Mesenchymal stem cell (in vitro differentiated cells and primary cell): ENCODE measurements around the gene DNAJC5.
"Not testable (repeated sequence)": the region's sequence is repeated elsewhere in the genome, so short reads cannot be mapped to it uniquely, and the experiment has no call there.

Source experiments
- DNase-seq: peaks from one replicate; pipeline ENCODE4 v3.0.0-alpha.2; 2013
- H2AFZ ChIP-seq: one replicate; pipeline ENCODE4 v1.6.1; 2013; ENCODE audit warnings: low read depth, mild to moderate bottlenecking, control low read depth, inconsistent platforms, low read length, moderate library complexity
- H2AK5ac ChIP-seq: 2 replicates; pipeline ENCODE4 v1.6.1; 2013; ENCODE audit warnings: low read length, moderate library complexity, mild to moderate bottlenecking, inconsistent platforms; ENCODE audit not compliant: severe bottlenecking
- H2BK120ac ChIP-seq: one replicate; pipeline ENCODE4 v1.6.1; 2013; ENCODE audit warnings: low read depth, mild to moderate bottlenecking, inconsistent platforms, low read length, moderate library complexity
- H2BK12ac ChIP-seq, 2 experiments: one replicate each; pipeline ENCODE4 v1.6.1; 2013; ENCODE audit warnings: inconsistent platforms in 2 of 2, low read length in 2 of 2, mild to moderate bottlenecking in 2 of 2, moderate library complexity in 2 of 2, control low read depth in 1 of 2
- H2BK15ac ChIP-seq: one replicate; pipeline ENCODE4 v1.6.1; 2013; ENCODE audit warnings: mild to moderate bottlenecking, low read depth, inconsistent platforms; ENCODE audit not compliant: poor library complexity, severe bottlenecking
- H2BK5ac ChIP-seq: 2 replicates; pipeline ENCODE4 v1.6.1; 2013; ENCODE audit warnings: low read depth, mild to moderate bottlenecking, low read length, control low read depth, inconsistent platforms; ENCODE audit not compliant: poor library complexity, severe bottlenecking
- H3K14ac ChIP-seq, 2 experiments: one replicate each; pipeline ENCODE4 v1.6.1; 2013; ENCODE audit warnings: inconsistent platforms in 2 of 2, low read length in 2 of 2, control low read depth in 1 of 2, mild to moderate bottlenecking in 1 of 2, moderate library complexity in 1 of 2
- H3K18ac ChIP-seq, 2 experiments: one replicate each; pipeline ENCODE4 v1.6.1; 2013; ENCODE audit warnings: inconsistent platforms in 2 of 2, low read length in 2 of 2, control low read depth in 1 of 2, low read depth in 1 of 2, mild to moderate bottlenecking in 1 of 2
- H3K23ac ChIP-seq, 2 experiments: one replicate each; pipeline ENCODE4 v1.6.1; 2013; ENCODE audit warnings: inconsistent platforms in 2 of 2, low read length in 2 of 2, mild to moderate bottlenecking in 2 of 2, moderate library complexity in 2 of 2, control low read depth in 1 of 2
- H3K27ac ChIP-seq: 2 replicates; pipeline ENCODE4 v1.5.1; 2013; ENCODE audit warnings: mild to moderate bottlenecking, moderate library complexity, low read length, control low read depth, inconsistent platforms; ENCODE audit not compliant: poor library complexity, severe bottlenecking
- H3K27me3 ChIP-seq, 2 experiments: 2 replicates each; pipeline versions ENCODE4 v1.6.1 to v1.7.0; 2013; ENCODE audit warnings: low read length in 2 of 2, mild to moderate bottlenecking in 2 of 2, moderate library complexity in 2 of 2, control low read depth in 1 of 2, inconsistent platforms in 1 of 2; ENCODE audit not compliant: control insufficient read depth in 1 of 2, insufficient read depth in 1 of 2
- H3K36me3 ChIP-seq, 2 experiments: 2 replicates each; pipeline versions ENCODE4 v1.6.1 to v1.7.0; 2013; ENCODE audit warnings: low read length in 2 of 2, control low read depth in 1 of 2, inconsistent platforms in 1 of 2, low read depth in 1 of 2, mild to moderate bottlenecking in 1 of 2; ENCODE audit not compliant: insufficient read depth in 2 of 2, control insufficient read depth in 1 of 2
- H3K4ac ChIP-seq, 2 experiments: one replicate each; pipeline ENCODE4 v1.6.1; 2013; ENCODE audit warnings: inconsistent platforms in 2 of 2, low read length in 2 of 2, mild to moderate bottlenecking in 2 of 2, moderate library complexity in 2 of 2, control low read depth in 1 of 2, low read depth in 1 of 2
- H3K4me1 ChIP-seq: 2 replicates; pipeline ENCODE4 v1.6.1; 2013; ENCODE audit warnings: low read depth, low read length, control low read depth; ENCODE audit not compliant: control insufficient read depth, insufficient read depth
- H3K4me2 ChIP-seq: 2 replicates; pipeline ENCODE4 v1.6.1; 2013; ENCODE audit warnings: low read length, mild to moderate bottlenecking, inconsistent platforms; ENCODE audit not compliant: poor library complexity, severe bottlenecking
- H3K4me3 ChIP-seq, 2 experiments: 2 replicates each; pipeline versions ENCODE4 v1.5.1 to v1.7.0; 2013; ENCODE audit warnings: low read length in 2 of 2, mild to moderate bottlenecking in 2 of 2, control low read depth in 1 of 2, low read depth in 1 of 2; ENCODE audit not compliant: insufficient read depth in 1 of 2
- H3K79me1 ChIP-seq: replicated peaks from 2 replicates; pipeline ENCODE4 v1.6.1; 2013; ENCODE audit warnings: mild to moderate bottlenecking, control low read depth, low read length, inconsistent platforms; ENCODE audit not compliant: poor library complexity, severe bottlenecking
- H3K9ac ChIP-seq: 2 replicates; pipeline ENCODE4 v1.7.0; 2013; ENCODE audit warnings: mild to moderate bottlenecking, low read length, moderate library complexity
- H3K9me3 ChIP-seq: 2 replicates; pipeline ENCODE4 v1.7.0; 2013; ENCODE audit warnings: mild to moderate bottlenecking, low read length; ENCODE audit not compliant: control insufficient read depth
- H4K8ac ChIP-seq: one replicate; pipeline ENCODE4 v1.6.1; 2013; ENCODE audit warnings: inconsistent platforms, mild to moderate bottlenecking, low read length, moderate library complexity
- H4K91ac ChIP-seq: one replicate; pipeline ENCODE4 v1.6.1; 2013; ENCODE audit warnings: mild to moderate bottlenecking, low read length, inconsistent platforms
- WGBS: methylation state at CpG from one replicate; pipeline ENCODE4 v1.1.7; 2013; ENCODE audit warnings: mixed read lengths; 5-methylcytosine and 5-hydroxymethylcytosine counted together

The DNAJC5 gene

GRCh38 chr20:63868264-63868663 is 26.7 kb upstream of the DNAJC5 start:
- H3K18ac ChIP-seq: no peak overlapping the region
- no peak overlapping the region for H3K4ac ChIP-seq
- no peak for DNase-seq
- H3K4me1 ChIP-seq: peaks cover 18% of the 10 kb centered on the region
- H3K36me3 ChIP-seq: peaks cover 52 to 53% of the 10 kb centered on the region in 2 experiments
- H4K8ac ChIP-seq: no peak overlapping the region
- H3K9me3 ChIP-seq: no peaks in the 10 kb centered on the region
- H4K91ac ChIP-seq: no peak overlapping the region
- H3K27me3 ChIP-seq: no peaks in the 10 kb centered on the region
- H2AK5ac ChIP-seq: no peak overlapping the region
- H2BK120ac ChIP-seq: no peak overlapping the region
- no peak overlapping the region for H3K14ac ChIP-seq
- H2BK12ac ChIP-seq: no peak overlapping the region
- no peak overlapping the region for H2BK15ac ChIP-seq
- H3K23ac ChIP-seq: no peak overlapping the region
- H3K4me2 ChIP-seq: no peak overlapping the region
- H3K9ac ChIP-seq: no peak overlapping the region
- no peak overlapping the region for H3K4me3 ChIP-seq
- H2BK5ac ChIP-seq: no peak overlapping the region
- no peak overlapping the region for H3K27ac ChIP-seq
- H2AFZ ChIP-seq: no peak overlapping the region
- peaks cover 17% of the 10 kb centered on the region for H3K79me1 ChIP-seq
- 94% methylated on average over 5 of the region's 5 CpGs for WGBS

DNA sequence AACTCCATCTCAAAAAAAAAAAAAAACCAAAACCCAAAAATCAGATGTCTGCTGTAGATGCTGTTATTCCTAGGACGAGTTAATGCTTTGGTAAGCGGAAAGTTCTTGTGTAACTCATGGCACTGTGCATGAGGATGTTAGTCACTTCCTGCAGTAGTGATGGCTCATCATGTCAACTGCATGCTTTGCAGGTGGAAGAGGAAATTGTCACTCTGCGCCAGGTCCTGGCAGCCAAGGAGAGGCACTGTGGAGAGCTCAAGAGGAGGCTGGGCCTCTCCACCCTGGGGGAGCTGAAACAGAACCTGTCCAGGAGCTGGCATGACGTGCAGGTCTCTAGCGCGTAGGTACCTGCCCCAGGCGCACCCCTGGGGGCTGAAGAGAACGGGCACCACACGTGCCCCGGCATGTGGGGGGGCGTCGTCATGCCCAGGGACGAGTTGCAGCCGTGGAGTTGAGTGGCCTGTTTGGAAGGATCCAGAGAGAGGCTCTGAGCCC is 21.4 kb upstream of the DNAJC5 start:
- WGBS: 77% methylated on average over 14 of the region's 14 CpGs

GRCh38 chr20:63874241-63874640 is 20.7 kb upstream of the DNAJC5 start:
- DNase-seq, H3K4ac ChIP-seq, H2BK15ac ChIP-seq, H2AFZ ChIP-seq, H4K8ac ChIP-seq, H3K27ac ChIP-seq, H3K23ac ChIP-seq, H2AK5ac ChIP-seq, H3K14ac ChIP-seq, H3K4me3 ChIP-seq, H2BK5ac ChIP-seq, H3K27me3 ChIP-seq, H2BK120ac ChIP-seq, H4K91ac ChIP-seq, H3K18ac ChIP-seq, H2BK12ac ChIP-seq, H3K4me2 ChIP-seq, H3K9ac ChIP-seq, H3K9me3 ChIP-seq: not testable (repeated sequence)
- 96% methylated on average over 6 of the region's 7 CpGs for WGBS
- H3K36me3 ChIP-seq: peaks cover 90 to 96% of the 10 kb centered on the region in 2 experiments
- peaks cover 43% of the 10 kb centered on the region for H3K79me1 ChIP-seq
- H3K4me1 ChIP-seq: peaks cover 13% of the 10 kb centered on the region

More for the DNA sequence above, 21.4 kb upstream of the DNAJC5 start:
- H3K27me3 ChIP-seq: no peaks in the 10 kb centered on the region
- peaks cover 42% of the 10 kb centered on the region for H3K79me1 ChIP-seq
- H3K18ac ChIP-seq: no peak overlapping the region
- peaks cover 90 to 96% of the 10 kb centered on the region in 2 experiments for H3K36me3 ChIP-seq
- no peak overlapping the region for H2BK120ac ChIP-seq
- H2BK5ac ChIP-seq: no peak overlapping the region
- no peak overlapping the region for H4K91ac ChIP-seq
- H3K9me3 ChIP-seq: no peaks in the 10 kb centered on the region
- no peak overlapping the region for H3K14ac ChIP-seq
- H3K27ac ChIP-seq: no peak overlapping the region
- no peak overlapping the region for H3K4me2 ChIP-seq
- H2BK12ac ChIP-seq: no peak overlapping the region
- no peak overlapping the region for H2AK5ac ChIP-seq
- peaks cover 10% of the 10 kb centered on the region for H3K4me1 ChIP-seq
- H3K4ac ChIP-seq: no peak overlapping the region
- peak overlapping the region; percentile 10 for H4K8ac ChIP-seq
- H2BK15ac ChIP-seq: no peak overlapping the region
- no peak overlapping the region for H3K4me3 ChIP-seq
- H2AFZ ChIP-seq: no peak overlapping the region
- peak; percentile 88 for DNase-seq
- peak overlapping the region; percentile 17 for H3K9ac ChIP-seq
- no peak overlapping the region for H3K23ac ChIP-seq

DNA sequence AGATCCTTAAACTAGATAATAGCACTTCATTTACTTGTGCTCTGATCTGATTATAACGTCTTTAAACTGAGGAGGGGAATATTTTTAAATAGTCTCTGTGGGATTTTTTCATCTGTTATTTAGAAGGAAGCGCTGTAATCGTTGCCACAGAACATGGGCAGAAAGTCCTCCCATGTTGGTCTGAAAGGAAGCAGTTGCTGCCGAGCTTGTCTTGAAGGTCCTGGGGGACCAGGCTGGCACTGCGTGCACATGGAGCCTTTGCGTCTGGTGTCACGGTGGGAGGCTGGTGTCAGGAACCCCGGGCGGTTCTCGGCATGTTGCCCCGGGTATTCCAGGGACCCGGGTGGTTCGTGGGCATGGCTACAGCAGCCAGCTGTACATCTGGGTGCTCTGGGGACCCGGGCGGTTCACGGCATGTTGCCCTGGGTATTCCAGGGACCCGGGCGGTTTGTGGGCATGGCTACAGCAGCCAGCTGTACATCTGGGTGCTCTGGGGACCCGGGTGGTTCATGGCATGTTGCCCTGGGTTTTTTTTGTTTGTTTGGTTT is 18.4 kb upstream of the DNAJC5 start:
- 97% methylated on average over 16 of the region's 19 CpGs for WGBS
- Histone ChIP-seq H3K18ac (no peak overlapping the region), H2AFZ (no peak overlapping the region), H3K27ac (no peak overlapping the region), H3K4me2 (no peak overlapping the region), H3K4me1 (peaks cover 16% of the 10 kb centered on the region), H2BK120ac (no peak overlapping the region), H3K36me3 (peaks cover 78 to 84% of the 10 kb centered on the region in 2 experiments), H2BK5ac (no peak overlapping the region), H2BK15ac (no peak overlapping the region), H3K14ac (no peak overlapping the region), H3K4ac (no peak overlapping the region), H3K79me1 (peaks cover 35% of the 10 kb centered on the region), H4K91ac (no peak overlapping the region), H4K8ac (no peak overlapping the region), H2AK5ac (no peak overlapping the region), H3K27me3 (no peaks in the 10 kb centered on the region), H3K4me3 (no peak overlapping the region), H3K9me3 (no peaks in the 10 kb centered on the region), H2BK12ac (no peak overlapping the region), H3K9ac (no peak overlapping the region), H3K23ac (no peak overlapping the region)
- DNase-seq: no peak
